Activated naive CD8-positive, alpha-beta T cell (primary cell): ENCODE data around the gene PLB1.

ENCODE experiments used
- H3K27ac Mint-ChIP-seq: one replicate; pipeline ENCODE4 v1.8.0; 2021; ENCODE audit warnings: mixed read lengths
- H3K27me3 Mint-ChIP-seq: one replicate; pipeline ENCODE4 v1.8.0; 2021; ENCODE audit warnings: mixed read lengths
- H3K36me3 Mint-ChIP-seq: one replicate; pipeline ENCODE4 v1.8.0; 2021; ENCODE audit warnings: mixed read lengths
- H3K4me1 Mint-ChIP-seq: one replicate; pipeline ENCODE4 v1.8.0; 2021; ENCODE audit warnings: low read depth, mixed read lengths
- H3K4me3 Mint-ChIP-seq: one replicate; pipeline ENCODE4 v1.8.0; 2021; ENCODE audit warnings: mild to moderate bottlenecking, mixed read lengths
- H3K9me3 Mint-ChIP-seq: one replicate; pipeline ENCODE4 v1.8.0; 2021; ENCODE audit warnings: low read depth, mixed read lengths

The PLB1 gene

DNA sequence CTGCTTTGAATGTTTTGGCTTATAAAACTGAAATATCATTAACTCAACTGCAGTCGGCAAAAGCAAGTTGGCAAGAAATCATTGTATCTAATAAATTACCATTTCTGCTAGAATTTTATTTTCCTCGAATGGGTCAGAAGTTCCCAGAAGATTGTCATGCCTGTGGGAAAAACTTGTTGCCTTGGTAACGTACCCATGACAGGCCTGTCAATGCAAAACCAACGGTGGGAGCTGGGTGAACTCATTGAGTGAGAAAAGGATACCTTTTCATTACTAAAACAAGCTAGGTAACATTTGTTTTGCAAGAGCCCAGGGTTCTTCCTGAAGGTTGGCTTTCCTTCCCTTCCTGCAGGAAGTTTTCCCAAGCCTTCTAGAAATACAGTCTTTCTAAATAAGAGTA lies 9.5 kb downstream of the PLB1 start:
- H3K4me1 Mint-ChIP-seq, result peaks cover 5% of the 10 kb centered on the region
- no peak overlapping the region for H3K4me3 Mint-ChIP-seq
- no peaks in the 10 kb centered on the region for H3K9me3 Mint-ChIP-seq
- no peaks in the 10 kb centered on the region for H3K36me3 Mint-ChIP-seq
- no peaks in the 10 kb centered on the region for H3K27me3 Mint-ChIP-seq
- H3K27ac Mint-ChIP-seq, result no peak overlapping the region

DNA sequence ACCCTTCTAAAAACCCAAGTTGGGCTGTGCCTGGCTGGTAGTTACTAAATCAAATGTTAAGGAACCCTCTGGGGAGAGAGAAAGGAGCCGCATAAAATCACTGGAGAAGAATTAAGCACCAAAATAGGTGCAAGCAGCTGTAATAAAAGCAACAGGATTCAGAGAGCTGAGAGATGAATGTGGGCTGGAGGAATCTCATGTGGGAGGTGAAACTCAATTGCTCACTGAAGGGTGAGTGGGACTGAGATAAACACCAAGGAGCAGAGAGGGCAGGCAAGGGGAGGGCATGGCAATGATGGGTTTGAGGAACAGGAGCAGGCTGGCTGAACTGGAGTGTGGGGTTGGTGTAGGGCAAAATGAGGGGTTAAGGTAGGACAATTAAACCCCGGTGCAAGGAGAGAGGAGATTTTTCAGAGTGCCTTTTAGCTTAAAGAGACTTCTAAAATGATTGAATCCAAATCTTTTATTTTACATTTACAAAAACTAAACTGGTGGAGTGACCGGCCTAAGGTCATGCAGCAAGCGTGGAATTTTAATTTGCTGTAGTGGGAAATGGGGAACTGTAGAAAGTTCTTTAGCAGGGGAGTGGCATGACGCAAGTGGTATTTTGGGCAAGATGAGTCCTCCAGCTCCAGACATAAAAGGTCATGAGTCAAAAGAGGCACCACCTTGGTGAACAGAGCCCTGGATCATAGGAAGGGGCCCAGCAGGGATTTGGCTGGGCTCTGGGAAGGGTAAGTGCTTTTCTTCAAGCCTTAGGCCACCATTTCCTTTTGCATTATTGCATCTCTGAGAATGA lies 10.5 kb downstream of the PLB1 start:
- peaks cover 5% of the 10 kb centered on the region for H3K4me1 Mint-ChIP-seq
- H3K27ac Mint-ChIP-seq, result no peak overlapping the region
- H3K36me3 Mint-ChIP-seq, result no peaks in the 10 kb centered on the region
- H3K27me3 Mint-ChIP-seq, result no peaks in the 10 kb centered on the region
- H3K4me3 Mint-ChIP-seq, result no peak overlapping the region
- H3K9me3 Mint-ChIP-seq, result no peaks in the 10 kb centered on the region

DNA sequence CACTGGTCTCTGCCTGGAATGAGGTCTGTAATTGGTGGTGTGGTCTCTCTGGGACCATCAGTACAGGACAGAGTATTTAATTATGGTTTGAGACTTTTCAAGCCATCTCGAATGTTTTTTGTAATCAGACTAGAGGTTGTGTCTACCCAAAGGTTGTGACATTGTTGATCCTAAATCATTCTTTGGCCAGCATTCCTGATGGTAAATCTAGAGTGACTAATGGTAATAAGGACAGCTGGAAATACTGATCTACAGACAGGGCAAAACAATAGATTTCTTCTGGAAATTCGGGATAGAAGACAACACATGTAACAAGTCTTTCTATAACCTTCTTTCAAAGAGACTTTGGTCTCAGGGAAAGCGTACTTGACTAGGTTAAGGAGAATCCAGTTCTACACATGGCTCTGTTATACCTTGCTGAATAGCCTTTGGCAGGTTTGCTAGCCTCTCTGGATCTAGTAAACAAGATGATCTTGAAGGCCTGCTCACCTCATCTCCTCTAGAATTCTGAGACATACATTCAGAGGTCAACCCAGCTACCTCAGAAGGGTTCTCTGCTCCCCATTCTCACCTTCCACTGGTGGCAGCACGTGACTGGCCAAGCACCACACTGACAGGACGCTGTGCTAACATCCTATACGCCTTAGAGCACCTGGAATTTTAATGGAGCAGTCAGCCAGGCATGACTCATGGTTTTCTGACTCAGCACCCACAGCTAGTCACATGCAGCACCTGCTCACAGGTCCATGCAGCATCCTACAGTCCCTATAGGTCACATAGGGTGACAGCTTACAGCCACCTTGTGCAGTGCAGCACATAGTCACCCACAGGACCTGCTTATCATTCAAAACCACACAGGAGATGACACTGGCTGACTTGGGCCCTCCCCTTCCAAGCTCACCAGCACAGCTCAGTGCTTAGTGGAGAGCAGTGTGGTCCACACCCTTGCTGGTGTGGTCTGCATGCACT lies 12.2 kb downstream of the PLB1 start:
- H3K36me3 Mint-ChIP-seq, result peaks cover 7% of the 10 kb centered on the region
- H3K27me3 Mint-ChIP-seq, result no peaks in the 10 kb centered on the region
- peaks cover 5% of the 10 kb centered on the region for H3K4me1 Mint-ChIP-seq
- no peak overlapping the region for H3K4me3 Mint-ChIP-seq
- H3K9me3 Mint-ChIP-seq, result peaks cover 13% of the 10 kb centered on the region
- H3K27ac Mint-ChIP-seq, result no peak overlapping the region

DNA sequence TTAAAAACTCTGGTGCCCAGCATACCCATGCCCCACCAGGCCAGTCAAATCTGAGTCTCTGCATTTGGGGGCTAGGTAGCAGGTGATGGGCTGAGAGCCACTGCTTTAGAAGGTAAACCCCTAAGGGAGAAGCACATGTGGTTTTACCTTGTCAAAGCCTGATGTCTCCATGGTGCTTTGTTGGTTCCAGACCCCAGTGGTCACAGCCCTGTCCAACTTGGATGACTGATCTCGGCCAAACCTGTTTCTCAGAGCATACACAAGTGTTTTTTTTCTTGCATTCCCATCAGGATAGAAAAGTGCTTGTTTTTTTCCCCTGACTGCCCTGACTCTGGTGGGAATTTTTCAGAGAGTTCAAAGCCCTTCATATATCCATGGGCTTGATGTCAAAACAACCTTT lies 13.5 kb downstream of the PLB1 start:
- peaks cover 7% of the 10 kb centered on the region for H3K36me3 Mint-ChIP-seq
- no peaks in the 10 kb centered on the region for H3K27me3 Mint-ChIP-seq
- no peak overlapping the region for H3K4me3 Mint-ChIP-seq
- H3K9me3 Mint-ChIP-seq, result peaks cover 18% of the 10 kb centered on the region
- H3K27ac Mint-ChIP-seq, result no peak overlapping the region
- H3K4me1 Mint-ChIP-seq, result peaks cover 5% of the 10 kb centered on the region

DNA sequence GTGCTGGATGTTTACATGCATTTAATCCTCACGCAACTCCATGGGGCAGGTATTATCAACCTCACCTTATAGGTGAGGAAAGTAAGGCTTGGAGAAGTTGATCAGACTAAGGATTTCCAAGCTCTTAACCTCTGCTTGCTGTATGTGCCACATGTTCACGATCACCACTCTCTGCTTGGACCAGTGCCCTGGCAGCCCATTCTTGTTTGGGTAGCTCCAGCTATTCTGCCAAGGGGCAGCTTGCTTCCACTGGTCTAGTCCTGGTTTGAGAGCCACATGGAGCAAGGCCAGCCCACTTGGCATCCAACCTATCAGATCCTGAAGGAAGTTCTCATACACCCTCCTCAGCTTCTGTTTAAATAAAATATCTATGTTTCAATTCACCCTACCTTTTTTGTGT lies 14.3 kb downstream of the PLB1 start:
- Mint-ChIP-seq H3K9me3 (peaks cover 18% of the 10 kb centered on the region), H3K4me3 (no peak overlapping the region), H3K36me3 (peaks cover 7% of the 10 kb centered on the region), H3K4me1 (peaks cover 5% of the 10 kb centered on the region), H3K27ac (no peak overlapping the region), H3K27me3 (peaks cover 1% of the 10 kb centered on the region)

DNA sequence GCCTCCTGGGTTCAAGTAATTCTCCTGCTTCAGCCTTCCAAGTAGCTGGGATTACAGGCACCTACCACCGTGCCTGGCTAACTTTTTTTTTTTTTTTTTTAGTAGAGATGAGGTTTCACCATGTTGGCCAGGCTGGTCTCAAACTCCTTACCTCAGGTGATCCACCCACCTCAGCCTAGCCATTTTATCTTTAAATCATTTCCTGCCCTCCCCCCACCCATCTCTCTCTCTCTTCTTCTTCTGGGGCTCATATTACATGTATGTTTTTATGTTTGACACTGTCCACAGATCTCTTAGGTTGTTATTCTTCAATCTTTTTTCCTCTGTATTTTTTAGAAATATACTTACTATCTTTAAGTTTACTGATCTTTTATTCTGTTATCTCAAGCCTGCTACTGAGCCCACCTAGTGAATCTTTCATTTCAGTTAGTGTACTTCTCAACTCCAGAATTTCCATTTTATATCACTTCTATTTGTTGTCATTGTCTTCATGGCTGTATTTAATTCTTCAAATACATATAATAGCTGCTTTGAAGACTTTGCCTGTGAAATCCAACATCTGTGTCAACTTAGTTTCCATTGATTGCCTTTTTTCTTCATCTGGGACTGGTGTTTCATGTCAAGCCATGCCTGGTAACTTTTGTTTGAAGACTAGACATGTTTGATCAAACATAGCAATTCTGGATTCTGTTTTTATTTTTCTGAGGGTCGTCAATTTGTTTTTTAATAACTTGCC lies 16.2 kb downstream of the PLB1 start:
- Mint-ChIP-seq H3K27me3 (peaks cover 6% of the 10 kb centered on the region), H3K9me3 (peaks cover 18% of the 10 kb centered on the region), H3K27ac (no peak overlapping the region), H3K4me3 (no peak overlapping the region), H3K4me1 (no peaks in the 10 kb centered on the region), H3K36me3 (peaks cover 7% of the 10 kb centered on the region)

DNA sequence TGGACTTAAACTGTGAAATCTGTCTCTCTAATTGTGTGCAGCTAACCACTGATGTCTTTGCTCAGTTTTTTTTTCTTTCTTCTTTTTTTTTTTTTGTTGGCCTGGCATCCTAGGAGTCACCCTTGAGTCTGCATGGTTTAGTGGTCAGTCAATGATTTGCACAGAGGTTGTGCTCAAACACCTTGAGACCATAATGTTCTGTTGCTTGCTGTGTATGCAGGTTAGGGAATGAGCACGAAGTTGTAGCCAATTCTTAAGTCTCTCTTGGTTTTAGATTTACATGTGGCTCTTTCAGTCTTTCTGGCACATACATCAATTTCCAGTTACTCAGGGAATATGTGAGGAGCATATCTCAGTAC lies 16.7 kb downstream of the PLB1 start:
- no peak overlapping the region for H3K27ac Mint-ChIP-seq

DNA sequence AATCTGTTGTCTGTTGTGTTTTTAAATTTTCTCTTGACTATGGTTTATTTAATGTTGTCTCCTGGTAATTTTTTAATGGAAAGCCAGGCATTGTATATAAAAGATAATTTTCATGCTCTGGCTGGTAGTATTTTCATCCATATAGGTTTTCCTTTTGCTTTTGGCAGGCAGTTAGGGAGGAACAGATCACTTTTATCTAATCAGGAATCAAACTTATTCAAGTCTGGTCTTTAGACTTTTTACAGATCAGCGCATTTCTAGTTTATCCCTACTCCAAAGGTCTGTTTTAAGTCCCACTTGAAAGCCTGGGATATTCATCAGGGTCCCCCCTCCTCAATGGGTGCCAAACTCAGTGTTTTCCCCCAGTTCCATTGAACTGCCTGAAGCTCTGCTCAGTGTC lies 17.2 kb downstream of the PLB1 start:
- Mint-ChIP-seq H3K9me3 (peaks cover 18% of the 10 kb centered on the region), H3K4me3 (no peak overlapping the region), H3K27ac (no peak overlapping the region), H3K4me1 (no peaks in the 10 kb centered on the region), H3K36me3 (peaks cover 7% of the 10 kb centered on the region), H3K27me3 (peaks cover 7% of the 10 kb centered on the region)

More for the DNA sequence above, 16.7 kb downstream of the PLB1 start:
- no peak overlapping the region for H3K4me3 Mint-ChIP-seq
- peaks cover 7% of the 10 kb centered on the region for H3K36me3 Mint-ChIP-seq
- peaks cover 6% of the 10 kb centered on the region for H3K27me3 Mint-ChIP-seq
- no peaks in the 10 kb centered on the region for H3K4me1 Mint-ChIP-seq
- H3K9me3 Mint-ChIP-seq, result peaks cover 18% of the 10 kb centered on the region

DNA sequence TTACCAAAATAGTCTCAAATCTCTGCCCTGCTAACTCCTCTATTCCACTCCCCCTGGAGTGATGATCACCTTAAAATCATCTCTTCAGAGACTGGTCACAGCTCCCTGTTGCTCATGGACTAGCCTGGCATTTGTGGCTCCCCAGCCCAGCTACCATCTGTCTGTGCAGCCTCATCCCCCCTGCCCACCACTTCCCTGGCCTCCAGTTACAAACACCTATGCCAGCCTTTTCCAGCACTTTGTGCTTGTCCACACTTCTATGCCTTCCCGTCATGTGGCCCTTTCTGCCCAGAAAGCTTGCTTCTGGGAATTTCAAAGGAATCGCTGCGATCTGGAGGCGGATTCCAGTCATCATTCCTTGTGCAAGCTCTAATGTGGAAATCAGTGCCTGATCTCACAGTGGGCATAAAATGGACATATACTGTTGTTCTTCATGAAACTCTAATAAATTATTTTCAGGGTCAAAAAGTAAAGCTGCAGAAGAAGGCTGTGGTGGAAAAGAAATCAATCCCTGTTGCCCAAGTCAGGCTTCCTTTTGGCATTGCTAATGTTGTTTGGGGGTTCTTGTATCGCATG lies 19.4 kb downstream of the PLB1 start:
- peaks cover 15% of the 10 kb centered on the region for H3K27me3 Mint-ChIP-seq
- peaks cover 8% of the 10 kb centered on the region for H3K36me3 Mint-ChIP-seq
- H3K4me3 Mint-ChIP-seq, result no peak overlapping the region
- H3K4me1 Mint-ChIP-seq, result no peaks in the 10 kb centered on the region
- no peak overlapping the region for H3K27ac Mint-ChIP-seq
- H3K9me3 Mint-ChIP-seq, result peaks cover 18% of the 10 kb centered on the region

DNA sequence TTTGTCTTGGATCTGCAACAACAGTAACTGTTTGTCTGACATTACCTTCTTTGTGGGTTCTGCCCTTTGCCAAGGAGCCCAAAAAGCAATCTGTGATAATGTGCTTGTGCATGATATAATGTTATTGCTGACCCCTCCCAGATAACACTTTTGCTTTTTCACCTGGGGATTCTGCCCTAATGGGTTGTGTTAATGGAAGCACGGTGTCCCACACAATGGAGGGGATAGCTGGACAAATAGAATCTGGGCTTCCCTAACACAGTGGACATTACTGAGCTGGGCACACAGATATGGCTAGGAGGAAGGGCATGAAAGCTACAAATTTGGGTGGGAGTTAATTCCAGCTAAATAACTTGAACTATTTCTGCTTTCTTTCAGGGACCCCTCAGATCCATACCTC lies 20.6 kb downstream of the PLB1 start:
- no peak overlapping the region for H3K27ac Mint-ChIP-seq
- H3K27me3 Mint-ChIP-seq, result peaks cover 17% of the 10 kb centered on the region
- peaks cover 18% of the 10 kb centered on the region for H3K9me3 Mint-ChIP-seq
- H3K4me1 Mint-ChIP-seq, result no peaks in the 10 kb centered on the region
- H3K36me3 Mint-ChIP-seq, result peaks cover 9% of the 10 kb centered on the region
- H3K4me3 Mint-ChIP-seq, result no peak overlapping the region

DNA sequence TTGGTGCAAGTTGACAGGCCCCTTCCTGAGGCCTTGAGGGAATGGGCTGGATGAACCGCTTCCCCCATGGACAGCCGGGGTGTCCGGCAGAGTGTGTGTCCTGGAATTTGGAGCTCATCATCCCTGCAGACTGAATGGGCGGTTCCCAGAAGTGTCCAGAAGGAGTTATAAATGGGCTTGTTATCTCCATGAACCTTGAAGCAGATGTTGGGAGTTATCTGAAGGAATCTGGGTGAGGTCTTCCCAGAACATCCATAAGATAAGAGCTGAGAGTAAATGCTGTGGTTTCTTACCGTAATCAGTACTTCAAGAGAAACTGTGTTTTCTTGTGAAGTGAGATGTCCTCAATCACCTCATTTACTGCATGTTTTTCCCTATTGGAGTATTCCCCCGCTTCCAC lies 21.1 kb downstream of the PLB1 start:
- Mint-ChIP-seq H3K9me3 (peaks cover 16% of the 10 kb centered on the region), H3K27ac (no peak overlapping the region), H3K4me1 (no peaks in the 10 kb centered on the region), H3K27me3 (peaks cover 19% of the 10 kb centered on the region), H3K4me3 (no peak overlapping the region), H3K36me3 (peaks cover 7% of the 10 kb centered on the region)

DNA sequence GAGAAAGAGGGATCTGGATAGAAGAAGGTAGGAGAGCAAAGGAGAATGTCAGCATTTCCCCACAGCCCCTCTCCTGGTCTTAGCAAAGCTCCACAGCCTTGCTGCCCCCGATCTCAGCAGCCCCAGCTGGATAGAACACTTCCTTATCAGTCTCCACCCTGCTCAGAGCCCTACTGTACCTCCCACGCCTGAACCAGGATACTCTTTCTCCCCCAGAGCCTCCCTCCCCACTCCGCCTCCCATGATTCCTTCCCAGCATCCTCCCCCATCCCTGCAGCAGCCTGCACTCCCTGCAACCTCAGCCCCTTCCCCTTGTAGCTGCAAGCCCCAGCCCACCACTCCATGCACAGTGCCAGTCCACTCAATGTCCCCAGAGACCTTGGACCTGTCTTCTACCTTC lies 25.8 kb downstream of the PLB1 start:
- H3K27ac Mint-ChIP-seq, result no peak overlapping the region
- H3K4me1 Mint-ChIP-seq, result no peaks in the 10 kb centered on the region
- H3K9me3 Mint-ChIP-seq, result no peaks in the 10 kb centered on the region
- peaks cover 24% of the 10 kb centered on the region for H3K27me3 Mint-ChIP-seq
- H3K4me3 Mint-ChIP-seq, result no peak overlapping the region
- H3K36me3 Mint-ChIP-seq, result peaks cover 3% of the 10 kb centered on the region

DNA sequence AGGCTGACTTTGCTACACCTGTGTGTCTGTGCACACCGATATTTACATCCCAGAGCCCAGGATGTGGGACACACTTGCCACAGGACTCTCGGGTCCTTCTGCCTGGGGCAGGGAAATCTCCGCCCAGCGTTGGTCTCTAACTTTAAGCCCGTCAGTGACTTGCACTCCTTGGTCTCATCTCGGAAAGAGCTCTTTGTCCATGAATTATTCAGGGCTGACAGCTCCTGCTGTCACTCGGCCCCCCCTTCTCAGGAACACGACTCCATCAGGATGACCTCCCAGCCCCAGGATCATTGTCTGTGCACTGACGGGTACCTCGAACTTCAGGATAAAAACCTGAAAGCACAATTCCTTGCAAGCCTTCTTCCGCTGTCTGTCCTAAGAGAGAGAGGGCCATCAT lies 26.6 kb downstream of the PLB1 start:
- Mint-ChIP-seq H3K27ac (no peak overlapping the region), H3K27me3 (peaks cover 24% of the 10 kb centered on the region)

DNA sequence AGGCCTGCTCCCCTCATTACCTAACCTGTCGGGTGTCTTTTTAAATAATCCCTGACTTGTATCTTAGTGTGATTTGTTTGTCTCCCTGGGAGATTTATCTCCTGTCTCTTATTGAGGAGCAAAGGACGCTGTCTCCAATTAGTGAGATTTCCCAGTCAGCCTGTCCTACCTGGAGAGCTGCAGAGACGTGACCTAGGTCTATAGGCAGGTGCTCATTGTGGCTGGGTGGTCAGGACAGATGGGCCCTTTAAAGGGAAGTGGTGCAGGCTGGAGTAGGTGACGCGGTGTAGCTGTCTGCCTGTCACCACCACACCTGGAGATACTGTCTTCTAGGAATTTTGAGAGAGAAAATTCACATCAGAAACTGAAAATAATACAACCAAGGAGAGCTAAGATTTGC lies 28.0 kb downstream of the PLB1 start:
- H3K4me1 Mint-ChIP-seq, result no peaks in the 10 kb centered on the region
- no peaks in the 10 kb centered on the region for H3K9me3 Mint-ChIP-seq
- peaks cover 3% of the 10 kb centered on the region for H3K36me3 Mint-ChIP-seq
- H3K4me3 Mint-ChIP-seq, result no peak overlapping the region
- peaks cover 20% of the 10 kb centered on the region for H3K27me3 Mint-ChIP-seq
- no peak overlapping the region for H3K27ac Mint-ChIP-seq

More for the DNA sequence above, 26.6 kb downstream of the PLB1 start:
- Mint-ChIP-seq H3K36me3 (peaks cover 3% of the 10 kb centered on the region), H3K4me1 (no peaks in the 10 kb centered on the region), H3K4me3 (no peak overlapping the region), H3K9me3 (no peaks in the 10 kb centered on the region)
